ENCODE data around the gene LDLRAD3.

DNA sequence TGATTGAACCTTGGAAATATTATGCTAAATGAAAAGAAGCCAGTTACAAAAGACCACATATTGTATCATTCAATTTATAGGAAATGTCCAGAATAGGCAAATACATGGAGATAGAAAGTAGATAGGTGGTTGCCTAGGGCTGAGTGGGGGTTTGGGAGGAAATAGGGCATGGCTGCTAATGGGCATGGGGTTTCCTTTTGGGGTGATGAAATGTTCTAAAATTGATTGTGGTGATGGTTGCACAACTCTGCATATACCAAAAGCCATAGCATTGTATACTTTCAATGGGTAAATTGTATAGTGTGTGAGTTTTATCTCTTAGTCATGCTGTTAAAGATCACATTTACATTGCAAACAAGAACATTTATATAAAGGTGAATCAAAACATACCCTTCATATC lies 48.7 kb downstream of the LDLRAD3 start:
- no peak for TF ChIP-seq EP300 (IDR thresholded peaks at IDR 0.05)
- TF ChIP-seq POLR2A (IDR thresholded peaks at IDR 0.05) = no peak
- no peak for TF ChIP-seq POLR2AphosphoS5 (IDR thresholded peaks at IDR 0.05)
- TF ChIP-seq, protein P1, sequence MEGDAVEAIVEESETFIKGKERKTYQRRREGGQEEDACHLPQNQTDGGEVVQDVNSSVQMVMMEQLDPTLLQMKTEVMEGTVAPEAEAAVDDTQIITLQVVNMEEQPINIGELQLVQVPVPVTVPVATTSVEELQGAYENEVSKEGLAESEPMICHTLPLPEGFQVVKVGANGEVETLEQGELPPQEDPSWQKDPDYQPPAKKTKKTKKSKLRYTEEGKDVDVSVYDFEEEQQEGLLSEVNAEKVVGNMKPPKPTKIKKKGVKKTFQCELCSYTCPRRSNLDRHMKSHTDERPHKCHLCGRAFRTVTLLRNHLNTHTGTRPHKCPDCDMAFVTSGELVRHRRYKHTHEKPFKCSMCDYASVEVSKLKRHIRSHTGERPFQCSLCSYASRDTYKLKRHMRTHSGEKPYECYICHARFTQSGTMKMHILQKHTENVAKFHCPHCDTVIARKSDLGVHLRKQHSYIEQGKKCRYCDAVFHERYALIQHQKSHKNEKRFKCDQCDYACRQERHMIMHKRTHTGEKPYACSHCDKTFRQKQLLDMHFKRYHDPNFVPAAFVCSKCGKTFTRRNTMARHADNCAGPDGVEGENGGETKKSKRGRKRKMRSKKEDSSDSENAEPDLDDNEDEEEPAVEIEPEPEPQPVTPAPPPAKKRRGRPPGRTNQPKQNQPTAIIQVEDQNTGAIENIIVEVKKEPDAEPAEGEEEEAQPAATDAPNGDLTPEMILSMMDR (IDR thresholded peaks at IDR 0.05) = no peak

Data from suprapubic skin (tissue), 4 donors.